ENCODE data around the gene ILK.

Gene ILK

GRCh38 chr11:6650104-6650503 is 46.5 kb downstream of the ILK start:
- no peak for DNase-seq (ENCODE audit: low read depth)
- no peak for TF ChIP-seq CTCF (conservative IDR thresholded peaks at IDR 0.05; ENCODE audit: low read length)
- H3K4me3 ChIP-seq (ENCODE audit: low read length) = no peak overlapping the region

GRCh38 chr11:6650980-6651379 is 47.4 kb downstream of the ILK start:
- no peak for DNase-seq (ENCODE audit: low read depth)
- no peak overlapping the region for H3K4me3 ChIP-seq (ENCODE audit: low read length)
- TF ChIP-seq CTCF (conservative IDR thresholded peaks at IDR 0.05; ENCODE audit: low read length) = no peak

GRCh38 chr11:6652182-6652581 is 48.6 kb downstream of the ILK start:
- no peak overlapping the region for H3K4me3 ChIP-seq (ENCODE audit: low read length)
- no peak for TF ChIP-seq CTCF (conservative IDR thresholded peaks at IDR 0.05; ENCODE audit: low read length)
- DNase-seq (ENCODE audit: low read depth) = no peak

- no peak for DNase-seq (ENCODE audit: low read depth)
- TF ChIP-seq CTCF (conservative IDR thresholded peaks at IDR 0.05; ENCODE audit: low read length) = no peak
- H3K4me3 ChIP-seq (ENCODE audit: low read length) = no peak overlapping the region
Measured at GRCh38 chr11:6653097-6653496, 49.5 kb downstream of the ILK start.

- TF ChIP-seq CTCF (conservative IDR thresholded peaks at IDR 0.05; ENCODE audit: low read length) = no peak
- H3K4me3 ChIP-seq (ENCODE audit: low read length) = no peak overlapping the region
- DNase-seq (ENCODE audit: low read depth) = no peak
Measured at GRCh38 chr11:6653656-6654055, 50.1 kb downstream of the ILK start.

GRCh38 chr11:6654281-6655019 is 50.9 kb downstream of the ILK start:
- no peak for TF ChIP-seq CTCF (conservative IDR thresholded peaks at IDR 0.05; ENCODE audit: low read length)
- peak overlapping the region; percentile 62 for H3K4me3 ChIP-seq (ENCODE audit: low read length)
- no peak for DNase-seq (ENCODE audit: low read depth)

- peak overlapping the region; percentile 62 for H3K4me3 ChIP-seq (ENCODE audit: low read length)
- no peak for TF ChIP-seq CTCF (conservative IDR thresholded peaks at IDR 0.05; ENCODE audit: low read length)
- peak; percentile 15 for DNase-seq (ENCODE audit: low read depth)
Measured at GRCh38 chr11:6655020-6655789, 51.6 kb downstream of the ILK start.

All from AG10803 (cell line).